NCI-H82 treated with DMSO at 0.1 percent for 48 hours (cell line): Measurements from ENCODE around the gene ZC3H12A.
"Not testable (repeated sequence)": the region's sequence is repeated elsewhere in the genome, so short reads cannot be mapped to it uniquely, and the experiment has no call there.

Source experiments
- DNase-seq: peaks from one replicate; lab custom pipeline; 2025; ENCODE audit not compliant: unreplicated experiment; lab: John Stamatoyannopoulos, UW

ZC3H12A gene

DNA sequence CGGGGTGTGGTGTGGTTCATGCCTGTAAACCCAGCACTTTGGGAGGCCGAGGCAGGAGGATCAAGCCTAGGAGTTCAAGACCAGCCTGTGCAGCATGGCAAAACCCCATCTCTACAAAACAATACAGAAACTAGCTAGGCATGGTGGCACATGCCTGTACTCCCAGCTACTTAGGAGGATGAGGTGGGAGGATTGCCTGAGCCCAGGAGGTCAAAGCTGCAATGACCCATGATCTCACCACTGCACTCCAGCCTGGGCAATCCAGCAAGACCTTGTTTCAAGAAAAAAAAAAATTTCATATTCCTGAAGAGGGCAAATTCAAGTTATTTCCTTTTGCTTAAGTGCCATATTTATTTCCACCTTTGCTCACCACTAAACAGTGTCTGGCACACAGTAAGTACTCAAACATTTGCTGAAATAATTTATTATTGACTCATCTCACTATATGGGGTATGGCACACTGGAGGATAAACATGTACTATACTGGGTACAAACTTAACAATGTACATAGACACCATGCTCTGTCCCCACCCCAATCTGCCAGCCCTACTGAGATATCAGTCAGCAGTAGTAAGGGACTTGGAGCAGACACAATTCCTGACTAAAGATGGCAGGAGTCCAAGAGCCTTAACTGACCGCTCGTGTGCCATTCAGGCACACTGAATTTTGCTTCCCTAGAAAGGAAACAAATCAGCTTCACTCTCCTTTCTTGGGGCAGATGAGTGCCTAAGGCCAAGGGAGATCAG is 24.7 kb downstream of the ZC3H12A start:
- no peak for DNase-seq

DNA sequence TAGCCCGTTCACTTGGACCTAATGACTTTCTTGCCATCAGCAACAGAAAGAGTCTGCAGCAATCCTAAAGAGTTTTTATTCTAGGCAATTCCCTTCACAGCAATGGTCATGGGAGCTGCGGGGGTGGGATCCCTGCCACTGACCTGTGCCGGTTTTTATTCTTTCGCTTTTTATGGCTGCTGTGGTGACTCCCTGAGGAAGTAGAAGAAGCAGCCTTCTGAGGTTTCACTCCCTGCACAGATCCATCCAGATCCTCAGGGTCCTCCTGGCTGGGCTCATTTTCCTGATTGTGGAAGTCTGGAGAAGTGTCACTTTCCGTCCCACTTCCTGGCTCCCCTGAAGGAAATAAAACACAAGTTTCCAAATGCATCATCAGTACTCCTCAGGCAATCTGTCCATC is 27.3 kb downstream of the ZC3H12A start:
- DNase-seq, result no peak

DNA sequence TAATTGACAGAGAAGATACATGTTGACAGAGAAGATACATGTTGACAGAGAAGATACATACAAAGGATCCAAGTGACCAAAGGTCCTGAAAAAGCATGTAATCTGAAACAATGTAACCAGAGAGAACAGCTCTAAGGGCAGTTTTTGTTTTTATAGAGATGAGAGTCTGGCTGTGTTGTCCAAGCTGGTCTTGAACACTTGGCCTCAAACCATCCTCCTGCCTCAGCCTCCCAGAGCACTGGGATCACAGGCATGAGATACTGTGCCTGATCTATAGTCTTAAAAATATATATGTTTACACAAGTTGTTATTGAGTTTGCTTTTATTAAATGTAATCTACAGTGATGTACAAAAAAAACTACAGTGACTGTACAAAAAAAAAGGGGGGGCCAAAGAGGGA is 27.7 kb downstream of the ZC3H12A start:
- no peak for DNase-seq

DNA sequence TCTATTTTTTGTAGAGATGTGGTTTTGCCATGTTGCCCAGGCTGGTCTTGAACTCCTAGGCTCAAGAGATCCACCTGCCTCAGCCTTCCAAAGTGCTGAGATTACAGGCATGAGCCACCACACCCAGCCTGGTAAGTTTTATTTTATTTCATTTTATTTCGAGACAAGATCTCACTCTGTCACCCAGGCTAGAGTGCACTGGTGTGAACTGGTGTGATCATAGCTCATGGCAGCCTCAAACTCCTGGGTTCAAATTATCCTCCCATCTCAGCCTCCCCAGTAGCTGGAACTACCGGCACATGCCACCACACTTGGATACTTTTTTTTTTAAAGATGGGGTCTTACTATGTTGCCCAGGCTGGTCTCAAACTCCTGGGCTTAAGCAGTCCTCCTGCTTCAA is 28.4 kb downstream of the ZC3H12A start:
- not testable (repeated sequence) for DNase-seq

DNA sequence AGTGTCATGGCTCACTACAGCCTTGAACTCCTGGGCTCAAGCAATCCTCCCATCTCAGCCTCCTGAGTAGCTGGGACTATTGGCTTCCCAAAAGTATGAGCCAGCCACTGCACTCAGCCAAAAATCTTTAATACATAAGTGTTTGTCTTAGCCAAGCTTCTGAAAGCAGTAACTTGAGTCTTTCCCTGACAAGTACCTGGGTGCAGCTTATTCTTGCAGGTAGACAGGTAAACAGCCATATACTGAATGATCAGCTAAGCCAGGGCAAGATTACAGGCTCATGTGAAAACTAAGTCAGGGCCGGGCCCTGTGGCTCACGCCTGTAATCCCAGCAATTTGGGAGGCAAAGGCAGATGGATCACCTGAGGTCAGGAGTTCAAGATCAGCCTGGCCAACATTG is 32.4 kb downstream of the ZC3H12A start:
- DNase-seq, result no peak

DNA sequence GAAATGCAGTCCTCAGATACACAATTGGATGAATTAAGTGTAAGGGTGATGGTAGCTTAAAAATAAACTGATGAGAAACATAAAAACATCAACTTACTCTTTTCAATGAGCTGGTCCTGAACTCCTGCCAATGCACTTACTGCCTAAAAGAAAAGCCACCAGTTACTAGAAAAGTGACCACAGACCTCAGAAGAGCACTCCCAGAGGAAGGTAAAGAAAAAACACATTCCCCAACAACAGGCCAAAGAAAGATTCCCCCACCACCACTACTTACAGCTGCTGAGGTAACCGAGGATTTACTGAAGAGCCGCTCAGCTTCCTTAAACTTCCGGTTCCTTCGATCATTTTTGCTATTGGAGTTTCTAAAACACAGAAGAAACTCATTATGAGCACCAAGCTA is 34.8 kb downstream of the ZC3H12A start:
- DNase-seq, result no peak

DNA sequence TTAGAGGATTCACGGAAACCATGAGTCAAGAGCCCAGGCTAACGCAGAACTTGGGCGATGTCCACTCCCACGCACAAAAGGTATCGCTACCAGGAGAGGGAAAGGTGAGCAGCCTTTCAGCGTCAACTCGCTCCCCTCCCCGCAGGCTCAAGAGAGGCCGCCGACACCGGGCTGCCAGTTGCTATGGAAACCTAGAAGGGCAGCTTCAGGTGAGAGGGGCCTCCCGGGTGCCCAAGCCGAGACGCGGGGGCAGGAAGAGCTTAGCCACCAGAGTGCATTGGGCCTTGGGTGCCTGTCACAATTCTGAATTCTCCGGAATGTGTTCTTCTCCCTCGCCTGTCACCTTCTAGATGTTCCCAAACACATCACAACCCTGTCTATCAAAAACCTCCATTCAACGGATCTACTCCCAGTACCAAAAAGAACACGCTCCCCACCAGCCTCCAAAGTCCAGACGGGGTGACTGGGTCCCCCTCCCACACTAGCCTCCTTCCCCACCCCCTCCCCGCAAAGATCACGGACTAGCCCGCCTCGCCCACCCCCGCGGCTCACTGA is 39.5 kb downstream of the ZC3H12A start:
- DNase-seq, result peak; percentile 9

DNA sequence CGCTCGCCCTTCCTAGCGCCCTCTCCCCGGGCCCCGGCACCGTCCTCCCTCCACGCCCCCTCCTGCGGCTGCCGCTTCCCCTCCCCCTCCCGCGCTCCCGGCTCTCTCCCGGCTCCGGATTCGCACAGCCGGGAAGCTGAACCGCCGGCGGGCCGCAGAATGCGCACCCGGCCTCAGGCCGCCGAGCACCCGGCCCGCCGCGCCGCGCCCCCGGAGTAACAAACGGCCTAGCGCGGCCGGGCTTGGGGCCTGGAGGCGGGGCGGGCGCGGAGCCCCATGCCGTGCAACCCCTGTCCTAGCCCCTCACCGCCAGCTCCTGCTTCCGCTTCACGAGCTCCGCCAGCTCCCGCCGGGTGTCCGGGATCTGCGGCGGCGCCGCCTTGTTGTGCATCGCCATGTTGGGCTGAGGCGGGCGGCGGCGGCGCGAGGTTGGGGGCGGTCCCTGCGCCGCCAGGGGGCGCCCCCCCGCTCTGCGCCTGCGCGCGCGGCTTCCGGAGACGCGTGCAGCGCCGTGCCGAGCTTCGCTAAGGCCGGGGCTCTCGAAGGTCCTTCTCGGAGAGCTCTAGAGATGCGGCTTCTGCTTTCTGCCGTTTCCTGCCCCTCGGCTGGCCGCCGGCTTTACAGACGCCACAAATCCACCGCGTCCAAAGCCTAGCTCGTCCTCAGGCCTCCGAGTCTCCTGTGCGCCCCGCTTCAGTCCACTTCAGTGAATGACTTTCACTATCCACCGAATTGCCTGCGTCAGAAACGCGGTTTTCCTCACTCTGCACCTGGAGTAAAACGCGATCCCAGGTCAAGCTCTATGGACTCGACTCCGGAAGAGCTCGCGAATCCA is 40.2 kb downstream of the ZC3H12A start, which contains the start of gene MEAF6:
Gene MEAF6, minus strand, starts transcription at position 417 of the 835 bp plus-strand sequence. Its CDS starts 20 bp downstream, at position 397.
- DNase-seq, result peak; percentile 38

DNA sequence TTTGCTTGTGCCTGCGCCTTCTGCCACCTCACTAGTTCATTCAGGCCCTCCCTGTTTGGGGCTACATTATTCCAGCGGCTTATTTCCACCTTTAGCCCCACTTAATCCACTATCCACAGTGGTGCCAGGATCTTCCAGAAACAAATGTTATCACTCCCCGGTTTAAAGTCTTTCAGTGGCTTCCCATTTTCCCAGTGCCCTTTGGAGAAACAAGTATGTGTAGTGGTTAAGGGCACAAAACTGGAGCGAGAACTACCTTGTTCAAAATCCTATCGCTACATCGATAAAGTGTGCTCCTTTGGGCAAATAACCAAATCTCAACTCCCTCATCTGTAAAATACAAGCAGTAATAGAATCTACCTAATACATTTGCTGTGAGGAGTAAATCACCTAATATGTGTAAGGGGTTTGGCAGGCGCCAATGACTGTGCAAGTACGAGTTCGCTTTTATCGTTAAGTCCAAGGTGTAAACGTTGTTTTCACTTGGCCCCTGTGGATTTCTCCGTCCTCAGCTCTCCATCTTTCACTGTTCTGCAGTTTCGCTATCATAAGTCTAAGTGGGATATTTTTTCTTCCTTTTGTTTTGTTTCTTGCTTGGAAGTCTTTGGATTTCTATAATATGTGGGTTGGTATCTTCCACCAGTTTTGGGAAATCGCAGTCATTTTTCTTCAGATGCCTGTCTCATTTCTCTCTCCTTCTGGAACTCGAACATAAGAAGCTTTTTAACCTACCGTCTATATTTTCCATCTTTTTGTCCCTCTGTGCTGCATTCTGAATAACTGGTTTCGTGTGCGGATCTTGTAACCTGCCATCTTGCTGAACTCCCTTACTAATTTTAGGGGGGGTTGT is 41.0 kb downstream of the ZC3H12A start:
- DNase-seq, result peak; percentile 47

DNA sequence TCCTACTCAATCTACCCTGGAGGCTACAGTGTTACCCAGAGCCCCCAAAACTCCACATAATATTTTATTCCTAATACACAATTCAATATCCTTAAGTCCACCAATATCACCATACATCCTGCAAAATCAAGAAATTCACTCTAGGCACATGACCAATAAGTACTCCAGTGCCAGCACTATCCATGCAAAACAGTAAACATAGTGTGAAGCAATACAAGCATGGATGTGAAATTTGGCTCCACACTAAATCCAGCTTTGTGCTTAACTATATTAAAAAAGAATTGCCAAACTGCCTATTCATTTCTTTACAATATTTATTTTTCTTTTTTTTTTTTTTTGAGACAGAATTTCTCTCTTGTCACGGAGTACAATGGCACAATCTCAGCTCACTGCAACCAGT is 43.2 kb downstream of the ZC3H12A start:
- DNase-seq, result no peak

DNA sequence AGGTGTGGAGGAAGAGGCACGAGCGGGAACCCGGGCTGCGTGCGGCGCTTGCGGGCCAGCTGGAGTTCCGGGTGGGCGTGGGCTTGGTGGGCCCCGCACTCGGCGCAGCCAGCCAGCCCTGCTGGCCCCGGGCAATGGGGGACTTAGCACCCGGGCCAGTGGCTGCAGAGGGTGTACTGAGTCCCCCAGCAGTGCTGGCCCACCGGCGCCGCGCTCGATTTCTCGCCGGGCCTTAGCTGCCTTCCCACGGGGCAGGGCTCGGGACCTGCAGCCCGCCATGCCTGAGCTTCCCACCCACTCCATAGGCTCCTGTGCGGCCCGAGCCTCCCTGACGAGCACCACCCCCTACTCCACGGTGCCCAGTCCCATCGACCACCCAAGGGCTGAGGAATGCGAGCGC is 43.9 kb downstream of the ZC3H12A start:
- DNase-seq, result not testable (repeated sequence)

DNA sequence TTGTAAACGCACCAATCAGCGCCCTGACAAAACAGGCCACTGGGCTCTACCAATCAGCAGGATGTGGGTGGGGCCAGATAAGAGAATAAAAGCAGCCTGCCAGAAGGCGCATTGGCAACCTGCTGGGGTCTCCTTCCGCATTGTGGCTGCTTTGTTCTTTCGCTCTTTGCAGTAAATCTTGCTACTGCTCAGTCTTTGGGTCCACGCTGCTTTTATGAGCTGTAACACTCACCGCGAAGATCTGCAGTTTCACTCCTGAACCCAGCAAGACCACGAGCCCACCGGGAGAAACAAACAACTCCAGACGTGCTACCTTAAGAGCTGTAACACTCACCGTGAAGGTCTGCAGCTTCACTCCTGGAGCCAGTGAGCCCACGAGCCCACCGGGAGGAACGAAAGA is 44.5 kb downstream of the ZC3H12A start:
- DNase-seq, result not testable (repeated sequence)

DNA sequence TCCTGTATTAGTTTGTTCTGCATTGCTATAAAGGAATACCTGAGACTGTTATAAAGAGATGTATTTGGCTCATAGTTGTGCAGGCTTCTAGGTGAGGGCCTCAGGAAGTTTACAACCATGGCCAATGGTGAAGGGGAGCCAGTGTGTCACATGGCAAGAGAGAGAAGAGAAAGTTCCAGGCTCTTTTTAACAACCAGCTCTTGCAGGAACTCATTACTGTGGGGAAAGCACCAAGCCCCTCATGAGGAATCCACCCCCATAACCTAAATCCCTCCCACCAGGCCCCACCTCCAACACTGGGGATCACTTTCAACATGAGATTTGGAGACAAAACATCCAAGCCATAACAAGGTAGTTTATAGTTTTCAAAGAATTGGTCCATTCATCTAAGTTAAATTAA is 45.2 kb downstream of the ZC3H12A start:
- DNase-seq, result no peak

DNA sequence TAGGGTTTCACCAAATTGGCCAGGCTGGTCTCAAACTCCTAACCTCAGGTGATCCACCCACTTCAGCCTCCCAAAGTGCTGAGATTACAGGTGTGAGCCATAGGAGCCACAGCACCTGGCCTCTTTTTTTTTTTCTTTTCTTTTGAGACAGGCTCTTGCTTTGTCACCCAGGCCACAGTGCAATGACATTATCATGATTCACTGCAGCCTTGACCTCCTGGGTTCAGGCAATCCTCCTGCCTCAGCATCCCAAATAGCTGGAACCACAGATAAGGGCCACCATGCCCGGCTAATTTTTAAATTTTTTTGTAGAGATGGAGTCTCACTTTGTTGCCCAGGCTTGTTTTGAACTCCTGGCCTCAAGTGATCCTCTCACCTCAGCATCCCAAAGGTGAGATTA is 55.5 kb downstream of the ZC3H12A start:
- not testable (repeated sequence) for DNase-seq

DNA sequence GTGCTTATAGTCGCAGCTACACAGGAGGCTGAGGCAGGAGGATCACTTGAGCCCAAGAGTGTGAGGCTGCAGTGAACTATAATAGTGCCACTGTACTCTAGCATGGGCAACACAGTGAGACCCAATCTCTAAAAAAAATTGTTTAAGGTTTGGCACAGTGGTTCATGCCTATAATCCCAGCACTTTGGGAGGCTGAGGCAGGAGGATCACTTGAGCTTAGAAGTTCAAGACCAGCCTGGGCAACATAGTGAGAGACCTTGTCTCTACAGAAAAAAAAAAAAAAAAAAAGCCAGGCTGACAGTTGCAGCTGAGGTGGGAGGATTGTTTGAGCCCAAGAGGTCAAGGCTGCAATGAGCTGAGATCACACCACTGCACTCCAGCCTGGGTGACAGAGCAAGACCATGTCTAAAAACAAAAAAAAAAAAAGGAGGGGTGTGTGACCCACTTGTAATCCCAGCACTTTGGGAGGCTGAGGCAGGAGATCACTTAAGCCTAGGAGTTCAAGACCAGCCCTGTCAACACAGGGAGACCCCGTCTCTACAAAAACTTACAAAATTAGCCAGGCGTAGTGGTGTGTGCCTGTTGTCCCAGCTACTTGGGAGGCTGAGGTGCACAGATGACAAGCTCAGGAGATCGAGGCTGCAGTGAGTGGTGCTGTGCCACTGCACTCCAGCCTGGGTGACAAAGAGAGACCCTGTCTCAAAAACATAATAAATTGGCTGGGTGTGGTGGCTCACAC is 58.2 kb downstream of the ZC3H12A start:
- not testable (repeated sequence) for DNase-seq

DNA sequence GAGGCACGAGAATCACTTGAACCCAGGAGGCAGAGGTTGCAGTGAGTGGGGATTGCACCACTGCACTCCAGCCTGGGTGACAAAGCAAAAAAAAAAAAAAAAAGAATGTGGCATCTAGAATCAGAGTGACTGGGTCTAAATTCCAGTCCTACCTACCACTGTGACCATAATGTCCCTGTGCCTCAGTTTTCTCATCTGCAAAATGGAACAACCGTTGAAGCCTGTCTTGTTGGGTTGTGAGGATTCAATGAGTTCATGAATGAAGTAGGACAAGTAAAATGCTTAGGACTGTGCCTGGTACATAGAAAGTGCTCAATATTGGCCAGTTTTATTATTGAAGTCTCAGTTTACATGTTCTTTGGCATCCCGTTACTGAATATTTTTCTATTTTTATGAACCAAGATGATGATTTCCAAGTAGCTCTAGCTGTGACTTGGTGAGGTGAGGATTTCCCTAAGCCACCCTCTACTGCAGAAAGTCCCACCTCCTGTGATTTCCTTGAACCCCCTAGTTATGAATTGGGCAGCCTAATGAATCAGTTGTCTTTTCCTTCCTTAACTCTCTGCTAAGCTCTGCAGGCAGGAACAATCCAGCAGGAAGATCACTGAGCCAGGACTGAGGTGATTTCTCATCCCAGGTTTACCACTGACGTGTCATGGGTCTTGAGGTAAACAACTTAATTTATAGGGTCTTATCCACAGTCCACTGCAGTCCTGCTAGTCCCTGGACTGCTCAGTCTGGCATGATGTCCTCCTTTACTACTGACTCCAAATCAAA is 59.1 kb downstream of the ZC3H12A start:
- no peak for DNase-seq
